ENCODE data around the gene EXOSC5. TPM values are rescaled to one million over a fixed set of nuclear protein-coding genes. Genes with fewer than 3 reads are reported as not detected.
A peak's percentile ranks its signal among the peaks of the same experiment; 100 is the strongest.

Gene EXOSC5
- total RNA-seq, 2 donors from 2014 or later = 30.3 to 30.7 TPM

DNA sequence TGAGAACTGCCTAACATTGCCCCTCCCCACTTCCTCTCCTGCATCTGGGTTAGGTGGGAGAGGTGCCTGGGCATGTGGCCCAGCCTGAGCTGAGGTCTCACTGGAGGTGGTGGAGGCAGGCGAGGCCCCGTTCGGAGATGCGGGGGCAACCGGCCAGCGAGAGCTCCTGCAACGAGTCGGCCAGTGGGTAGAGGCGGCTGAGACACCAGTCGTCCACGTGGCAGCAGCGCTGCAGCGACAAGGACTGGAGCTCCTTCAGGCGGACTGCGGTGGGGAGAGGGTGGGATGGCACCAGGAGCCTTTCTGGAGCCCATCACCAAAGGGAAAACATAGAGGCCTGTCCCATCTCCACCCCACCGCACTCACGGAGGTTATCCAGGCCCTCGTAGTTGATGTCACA lies 36.0 kb upstream of the EXOSC5 start:
- Mint-ChIP-seq H3K27me3 (ENCODE audit: low read depth) (no peaks in the 10 kb centered on the region), H3K4me1 (ENCODE audit: low read depth) (peaks cover 14% of the 10 kb centered on the region), H3K4me3 (no peak overlapping the region), H3K27ac (no peak overlapping the region), H3K36me3 (ENCODE audit: insufficient read depth in 2 of 2) (peaks cover 1 to 12% of the 10 kb centered on the region in 2 donors), H3K9me3 (no peaks in the 10 kb centered on the region)
- no peak for DNase-seq
- no peak for ATAC-seq (replicated peaks in 1 of 2)

DNA sequence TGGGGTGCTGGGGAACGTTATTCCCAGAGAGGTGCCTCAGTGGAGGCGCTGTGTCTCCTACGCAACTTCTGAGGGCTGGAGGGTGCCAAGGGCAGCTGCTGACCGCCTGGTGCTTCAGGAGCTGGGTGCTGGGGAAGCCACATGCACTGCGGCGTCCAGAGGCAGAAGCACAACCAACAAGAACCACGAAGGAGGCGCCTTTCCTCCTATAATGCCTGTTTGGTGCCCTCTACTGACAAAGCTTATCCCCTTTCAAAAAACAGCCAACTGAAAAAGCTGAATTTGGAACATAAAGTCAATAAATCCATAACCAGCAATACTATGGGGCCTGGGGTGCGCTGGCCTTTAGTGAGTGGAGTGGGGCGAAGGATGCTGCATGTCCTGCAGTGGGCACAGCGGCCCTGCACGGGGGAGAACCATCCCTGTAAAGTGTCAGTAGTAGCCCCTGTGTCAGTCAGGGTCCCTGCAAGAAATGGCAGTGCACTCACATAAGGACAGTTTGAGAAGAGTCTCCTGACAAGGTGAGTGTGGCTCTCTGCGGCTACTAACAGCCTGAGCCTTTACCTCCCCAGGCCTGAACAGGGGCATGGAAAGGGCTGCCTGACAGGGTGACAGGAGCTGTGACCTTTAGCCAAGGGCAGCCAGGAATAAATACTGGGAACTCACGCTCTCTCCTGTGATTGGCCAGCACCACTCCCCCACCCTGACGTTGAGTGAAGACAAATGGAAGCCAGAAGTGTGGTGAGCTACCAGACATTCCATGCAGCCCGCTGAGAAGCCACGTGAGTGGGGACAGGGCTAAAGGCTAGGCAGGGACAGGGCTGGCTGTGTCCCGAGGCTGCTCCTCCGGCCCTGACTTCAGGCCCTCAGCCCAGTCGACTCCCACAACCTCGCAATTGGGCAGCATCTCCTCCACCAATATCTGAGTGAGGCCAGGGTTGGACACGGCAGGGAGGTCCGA lies 34.5 kb upstream of the EXOSC5 start:
- Mint-ChIP-seq H3K9me3 (no peaks in the 10 kb centered on the region), H3K4me1 (ENCODE audit: low read depth) (peaks cover 23% of the 10 kb centered on the region), H3K27me3 (ENCODE audit: low read depth) (no peaks in the 10 kb centered on the region), H3K4me3 (no peak overlapping the region), H3K27ac (no peak overlapping the region), H3K36me3 (ENCODE audit: insufficient read depth in 2 of 2) (peaks cover 1 to 10% of the 10 kb centered on the region in 2 donors)
- ATAC-seq (replicated peaks in 1 of 2) (no peak), DNase-seq (no peak)

DNA sequence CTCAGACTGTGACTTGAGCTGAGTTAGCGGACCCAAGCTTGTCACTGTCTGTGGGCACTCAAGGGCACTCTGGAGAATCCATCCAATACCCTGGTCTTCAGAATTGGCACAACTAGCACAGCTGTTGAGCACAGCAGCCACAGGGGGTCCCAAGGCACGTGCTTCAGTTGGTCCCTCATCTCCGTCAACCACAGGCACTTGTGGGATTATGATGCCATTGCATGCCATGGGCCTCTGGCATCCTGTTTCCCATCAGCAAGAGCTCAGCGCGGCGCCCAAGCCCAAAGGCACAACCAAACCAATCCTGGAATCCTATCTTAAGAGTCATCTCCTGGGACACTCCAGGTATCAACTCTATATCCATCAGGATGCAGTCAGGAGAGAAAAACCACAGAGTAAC lies 33.8 kb upstream of the EXOSC5 start:
- no peaks in the 10 kb centered on the region for H3K9me3 Mint-ChIP-seq
- H3K4me1 Mint-ChIP-seq (ENCODE audit: low read depth) = peaks cover 24% of the 10 kb centered on the region
- ATAC-seq (replicated peaks in 1 of 2) (no peak), DNase-seq (no peak)
- no peak overlapping the region for H3K4me3 Mint-ChIP-seq
- H3K27ac Mint-ChIP-seq = no peak overlapping the region
- peaks cover 1 to 10% of the 10 kb centered on the region in 2 donors for H3K36me3 Mint-ChIP-seq (ENCODE audit: insufficient read depth in 2 of 2)
- H3K27me3 Mint-ChIP-seq (ENCODE audit: low read depth) = no peaks in the 10 kb centered on the region

DNA sequence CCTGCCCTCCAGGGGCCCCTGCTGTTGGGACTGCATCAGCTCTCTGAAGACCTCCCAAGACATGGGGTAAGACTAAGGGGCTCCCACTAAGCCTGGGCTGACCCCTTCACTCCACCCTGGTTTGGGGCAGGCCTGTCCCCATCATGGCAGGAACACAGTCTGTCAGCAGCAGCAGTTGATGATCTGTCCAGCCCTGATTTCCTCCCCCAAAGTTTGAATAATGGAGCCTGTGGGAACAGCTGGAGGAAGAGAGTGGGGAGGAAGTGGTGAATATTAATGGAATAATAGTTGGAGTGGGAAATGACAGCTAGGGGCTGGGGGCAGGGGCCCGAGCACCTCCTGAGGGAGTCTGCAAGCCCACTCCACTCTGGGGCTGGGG lies 31.3 kb upstream of the EXOSC5 start:
- ATAC-seq (replicated peaks in 1 of 2) = no peak
- Mint-ChIP-seq H3K27ac (peak overlapping the region; percentile 84), H3K36me3 (ENCODE audit: insufficient read depth in 2 of 2) (peaks cover 1 to 10% of the 10 kb centered on the region in 2 donors), H3K4me1 (ENCODE audit: low read depth) (peaks cover 24% of the 10 kb centered on the region), H3K4me3 (peak overlapping the region; percentile 74 to 95), H3K9me3 (no peaks in the 10 kb centered on the region), H3K27me3 (ENCODE audit: low read depth) (no peaks in the 10 kb centered on the region)
- no peak for DNase-seq

DNA sequence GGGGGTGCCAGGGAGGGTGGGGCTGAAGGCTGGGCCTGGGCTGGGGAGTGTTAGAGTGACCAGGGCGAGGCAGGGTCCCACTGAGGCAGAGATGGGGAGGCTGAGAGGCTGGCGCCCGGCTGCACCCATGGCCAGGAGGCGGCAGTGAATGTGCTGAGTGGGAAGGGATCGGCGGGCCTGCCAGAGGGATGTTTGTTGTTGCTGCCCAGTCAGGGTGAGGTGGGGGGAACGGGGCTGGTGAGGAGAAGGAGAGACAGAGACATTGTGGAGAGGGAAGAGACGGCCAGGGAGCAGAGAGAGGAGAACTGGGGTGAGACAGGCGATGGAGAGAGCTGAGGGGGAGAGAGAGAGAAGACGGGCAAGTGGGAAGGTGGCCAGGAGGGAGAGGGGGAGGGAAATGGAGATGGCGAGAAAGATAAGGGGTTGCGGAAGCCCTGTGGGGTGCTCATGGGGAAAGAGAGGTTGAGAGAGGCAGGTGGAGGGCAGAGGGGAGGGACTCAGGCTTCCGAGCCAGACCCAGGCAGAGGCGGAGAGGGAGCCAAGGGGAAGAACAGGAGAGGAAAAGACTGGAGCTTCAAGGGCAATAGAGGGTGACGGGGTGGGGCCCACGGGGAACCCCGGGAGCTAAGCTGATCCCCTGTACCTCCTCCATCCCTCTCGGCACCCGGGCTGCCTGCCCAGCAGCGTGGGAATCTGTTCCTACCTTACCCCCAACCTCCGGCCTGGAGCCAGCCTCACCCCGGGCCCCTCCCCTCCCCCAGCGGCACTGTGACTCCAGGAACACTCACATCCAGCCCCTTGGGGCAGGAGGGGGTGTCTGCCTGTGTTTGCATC lies 30.7 kb upstream of the EXOSC5 start:
- Mint-ChIP-seq H3K4me1 (ENCODE audit: low read depth) (peaks cover 24% of the 10 kb centered on the region), H3K27me3 (ENCODE audit: low read depth) (no peaks in the 10 kb centered on the region), H3K27ac (peak overlapping the region; percentile 92), H3K36me3 (ENCODE audit: insufficient read depth in 2 of 2) (peaks cover 1 to 10% of the 10 kb centered on the region in 2 donors), H3K9me3 (no peaks in the 10 kb centered on the region), H3K4me3 (peak overlapping the region; percentile 79 to 95)
- peak; percentile 53 to 60 for ATAC-seq (replicated peaks in 1 of 2)
- DNase-seq = peak; percentile 26 to 29

DNA sequence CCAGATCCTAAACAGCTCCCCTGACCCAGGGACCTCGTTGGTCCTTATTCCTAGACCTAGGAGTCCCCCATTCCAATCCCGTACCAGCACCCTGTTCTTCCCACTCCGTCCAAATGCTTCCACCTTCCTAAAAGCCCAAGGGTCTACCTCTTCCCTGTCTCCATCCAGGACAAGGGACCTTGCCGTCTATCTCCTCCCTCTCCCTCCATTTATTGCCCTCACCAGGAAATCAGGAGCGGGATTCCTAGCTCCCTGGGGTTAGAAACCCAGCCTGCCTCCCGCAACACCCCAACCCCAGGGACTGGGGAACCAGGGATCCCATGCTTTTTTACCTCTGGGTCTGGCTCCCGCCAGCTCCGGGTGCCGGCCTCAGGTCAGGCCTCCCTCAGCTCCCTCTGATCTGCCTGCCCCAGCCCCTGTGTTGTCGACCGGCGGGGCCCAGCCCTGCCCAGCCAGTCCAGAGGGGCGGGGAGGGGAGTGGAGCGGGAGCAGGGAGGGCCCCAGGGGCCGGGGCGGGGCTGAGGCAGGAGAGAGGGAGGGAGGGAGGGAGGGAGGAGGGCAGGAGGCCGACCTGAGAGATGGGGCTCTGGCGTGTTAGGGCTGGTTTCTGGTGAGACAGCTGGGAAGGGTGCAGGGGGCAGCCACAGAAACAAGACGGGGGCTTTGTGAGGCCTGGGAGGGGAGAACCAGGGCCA lies 29.9 kb upstream of the EXOSC5 start, which contains the start of gene B3GNT8:
TSS of gene B3GNT8 (minus strand) at position 423 of the 695 bp plus-strand sequence. CDS start 596 bp downstream, outside the sequence.
- Mint-ChIP-seq H3K9me3 (no peaks in the 10 kb centered on the region), H3K4me1 (ENCODE audit: low read depth) (peaks cover 24% of the 10 kb centered on the region), H3K36me3 (ENCODE audit: insufficient read depth in 2 of 2) (peaks cover 0 to 10% of the 10 kb centered on the region in 2 donors), H3K27me3 (ENCODE audit: low read depth) (no peaks in the 10 kb centered on the region), H3K4me3 (peak within 1 kb of the TSS; percentile 79 to 95), H3K27ac (peak within 1 kb of the TSS; percentile 92)
- DNase-seq (peak; percentile 44 to 50), ATAC-seq (replicated peaks in 1 of 2) (peak; percentile 70)

DNA sequence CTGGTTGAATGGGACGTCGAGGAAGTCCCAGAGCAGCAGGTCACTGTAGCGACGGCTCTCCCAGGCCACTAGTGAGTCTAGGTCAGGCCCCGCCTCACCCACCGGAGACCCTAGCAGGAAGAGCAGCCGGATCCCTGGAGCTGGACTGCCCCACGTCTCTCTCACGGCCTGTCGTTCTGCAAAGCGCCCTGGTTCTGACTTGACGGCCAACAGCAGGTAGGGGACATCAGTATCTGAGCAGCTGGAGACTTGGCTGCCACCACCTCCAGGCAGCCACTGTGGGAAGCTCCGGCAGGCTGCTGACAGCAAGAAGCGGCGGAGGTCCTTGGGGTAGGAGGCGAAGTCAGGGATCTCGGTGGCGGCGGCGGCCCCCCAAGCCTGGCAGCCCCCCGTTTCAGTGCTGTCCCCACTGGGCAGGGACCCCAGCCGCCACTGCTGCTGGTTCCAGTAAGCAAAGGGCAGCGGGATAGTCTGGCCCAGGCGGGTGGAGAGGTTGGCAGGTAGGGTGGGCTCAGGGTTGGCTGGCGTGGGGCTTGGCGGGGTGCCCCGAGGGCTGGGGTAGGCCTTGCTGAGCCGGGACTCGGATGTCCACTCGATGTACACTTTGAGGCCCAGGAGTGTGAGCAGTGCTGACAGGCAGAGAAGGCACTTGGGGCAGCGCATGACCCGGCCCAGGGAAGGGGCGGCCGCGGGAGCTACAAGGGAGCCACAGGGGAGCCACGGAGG lies 29.1 kb upstream of the EXOSC5 start:
- Mint-ChIP-seq H3K9me3 (no peaks in the 10 kb centered on the region), H3K4me1 (ENCODE audit: low read depth) (peaks cover 24% of the 10 kb centered on the region), H3K27me3 (ENCODE audit: low read depth) (no peaks in the 10 kb centered on the region), H3K27ac (no peak overlapping the region), H3K36me3 (ENCODE audit: insufficient read depth in 2 of 2) (peaks cover 0 to 4% of the 10 kb centered on the region in 2 donors), H3K4me3 (peak overlapping the region in 1 of 2 donors; percentile 24)
- ATAC-seq (replicated peaks in 1 of 2) (no peak), DNase-seq (no peak)

DNA sequence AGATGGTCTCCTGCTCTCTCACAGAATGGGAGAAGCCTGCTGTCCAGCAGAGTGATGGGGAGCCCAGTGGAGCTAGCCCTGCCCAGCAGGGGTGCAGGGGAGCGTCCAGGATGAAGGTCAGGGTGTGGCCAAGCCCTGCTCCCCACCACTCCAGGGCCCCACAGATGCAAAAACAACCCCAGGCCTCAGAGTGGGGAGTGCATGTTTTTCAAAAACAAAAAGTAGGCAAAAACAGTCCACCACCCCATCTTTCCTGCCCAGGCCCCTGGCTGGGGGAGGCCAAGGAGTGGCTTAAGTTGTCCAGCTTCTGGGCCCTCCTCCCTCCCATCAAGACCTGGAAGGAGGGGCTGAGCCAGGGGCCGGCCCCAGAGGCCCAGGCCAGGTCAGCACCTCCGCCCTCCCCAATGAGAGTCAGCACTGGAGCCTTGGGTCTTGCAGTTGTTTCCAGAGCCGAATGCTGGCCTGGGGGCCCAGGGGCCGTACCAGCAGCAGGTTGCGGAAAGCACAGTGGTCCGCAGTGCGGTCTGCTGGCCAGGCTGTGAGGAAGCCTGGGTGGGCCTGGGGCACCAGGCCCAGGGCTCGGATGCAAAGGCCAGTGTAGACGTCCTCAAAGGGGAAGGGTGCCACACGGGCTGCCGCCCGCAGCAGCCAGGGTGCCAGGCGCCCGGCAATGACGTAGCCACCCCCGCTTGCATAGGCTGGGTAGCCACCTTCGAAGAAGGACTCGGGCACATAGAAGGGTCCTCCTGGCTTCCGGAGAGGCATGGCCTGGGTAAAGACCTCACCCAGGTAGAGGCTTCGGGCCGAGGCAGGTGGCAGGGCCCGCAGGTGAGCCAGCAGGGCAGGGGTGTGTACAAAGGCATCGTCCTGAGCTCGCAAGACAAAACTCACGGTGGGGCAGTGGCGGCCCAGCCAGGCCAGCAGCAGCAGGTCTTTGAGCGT lies 28.3 kb upstream of the EXOSC5 start:
- Mint-ChIP-seq H3K27me3 (ENCODE audit: low read depth) (no peaks in the 10 kb centered on the region), H3K4me1 (ENCODE audit: low read depth) (peaks cover 24% of the 10 kb centered on the region), H3K36me3 (ENCODE audit: insufficient read depth in 2 of 2) (peaks cover 0 to 2% of the 10 kb centered on the region in 2 donors), H3K27ac (no peak overlapping the region), H3K4me3 (no peak overlapping the region), H3K9me3 (no peaks in the 10 kb centered on the region)
- DNase-seq = no peak
- ATAC-seq (replicated peaks in 1 of 2) = no peak

DNA sequence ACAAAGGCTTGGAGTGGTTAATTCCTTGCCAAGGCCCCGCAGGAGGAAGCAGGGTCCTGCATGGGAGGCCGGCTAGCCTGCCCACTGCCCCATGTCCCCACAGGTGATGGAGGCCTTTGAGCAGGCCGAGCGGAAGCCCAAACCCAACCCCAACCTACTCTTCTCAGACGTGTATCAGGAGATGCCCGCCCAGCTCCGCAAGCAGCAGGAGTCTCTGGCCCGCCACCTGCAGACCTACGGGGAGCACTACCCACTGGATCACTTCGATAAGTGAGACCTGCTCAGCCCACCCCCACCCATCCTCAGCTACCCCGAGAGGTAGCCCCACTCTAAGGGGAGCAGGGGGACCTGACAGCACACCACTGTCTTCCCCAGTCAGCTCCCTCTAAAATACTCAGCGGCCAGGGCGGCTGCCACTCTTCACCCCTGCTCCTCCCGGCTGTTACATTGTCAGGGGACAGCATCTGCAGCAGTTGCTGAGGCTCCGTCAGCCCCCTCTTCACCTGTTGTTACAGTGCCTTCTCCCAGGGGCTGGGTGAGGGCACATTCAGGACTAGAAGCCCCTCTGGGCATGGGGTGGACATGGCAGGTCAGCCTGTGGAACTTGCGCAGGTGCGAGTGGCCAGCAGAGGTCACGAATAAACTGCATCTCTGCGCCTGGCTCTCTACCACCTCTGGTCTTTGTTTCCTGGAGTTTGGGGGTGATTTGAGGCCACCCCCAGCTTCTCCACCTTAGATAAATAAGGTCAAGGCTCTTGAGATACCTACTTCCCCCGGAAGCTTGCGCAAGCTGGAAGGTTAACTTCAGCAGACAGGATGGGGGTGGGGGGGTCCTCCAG lies 27.4 kb upstream of the EXOSC5 start:
- H3K4me1 Mint-ChIP-seq (ENCODE audit: low read depth) = peaks cover 24% of the 10 kb centered on the region
- ATAC-seq (replicated peaks in 1 of 2) = no peak
- H3K9me3 Mint-ChIP-seq = no peaks in the 10 kb centered on the region
- no peak overlapping the region for H3K4me3 Mint-ChIP-seq
- no peak for DNase-seq
- H3K27ac Mint-ChIP-seq = no peak overlapping the region
- peaks cover 0 to 2% of the 10 kb centered on the region in 2 donors for H3K36me3 Mint-ChIP-seq (ENCODE audit: insufficient read depth in 2 of 2)
- no peaks in the 10 kb centered on the region for H3K27me3 Mint-ChIP-seq (ENCODE audit: low read depth)

DNA sequence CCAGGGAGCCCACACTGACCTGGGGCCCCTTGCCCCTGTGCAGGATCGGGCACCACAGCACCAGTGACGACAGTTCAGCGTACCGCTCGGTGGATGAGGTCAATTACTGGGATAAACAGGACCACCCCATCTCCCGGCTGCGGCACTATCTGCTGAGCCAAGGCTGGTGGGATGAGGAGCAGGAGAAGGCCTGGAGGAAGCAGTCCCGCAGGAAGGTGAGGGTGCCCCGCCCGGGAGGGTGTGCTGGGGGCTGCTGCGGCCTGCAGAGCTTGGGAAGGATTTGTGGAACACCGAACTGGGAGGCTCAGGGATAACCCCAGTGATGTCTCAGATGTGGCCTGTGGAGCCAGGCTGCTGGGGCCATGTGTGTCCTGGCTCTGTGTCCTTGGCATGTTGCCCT lies 25.8 kb upstream of the EXOSC5 start:
- ATAC-seq (replicated peaks in 1 of 2) (no peak), DNase-seq (no peak)
- Mint-ChIP-seq H3K9me3 (no peaks in the 10 kb centered on the region), H3K4me1 (ENCODE audit: low read depth) (peaks cover 13% of the 10 kb centered on the region), H3K27ac (no peak overlapping the region), H3K36me3 (ENCODE audit: insufficient read depth in 2 of 2) (peaks cover 0 to 2% of the 10 kb centered on the region in 2 donors), H3K27me3 (ENCODE audit: low read depth) (no peaks in the 10 kb centered on the region), H3K4me3 (no peak overlapping the region)

DNA sequence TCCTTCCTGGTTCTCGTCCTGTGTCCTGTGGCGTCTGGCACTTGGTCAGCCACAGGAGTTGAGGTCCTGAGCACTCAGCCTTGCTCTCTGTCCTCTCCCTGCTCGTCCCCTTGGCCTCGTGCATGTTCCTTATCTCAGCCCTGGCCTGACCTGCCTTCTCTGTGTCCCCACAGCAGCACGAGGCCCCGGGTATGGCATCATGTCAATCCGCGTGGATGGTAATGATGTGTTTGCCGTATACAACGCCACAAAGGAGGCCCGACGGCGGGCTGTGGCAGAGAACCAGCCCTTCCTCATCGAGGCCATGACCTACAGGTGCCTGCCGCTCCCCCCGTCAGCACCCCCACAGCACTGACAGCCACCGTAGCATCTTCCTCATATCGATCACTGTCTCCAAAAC lies 25.3 kb upstream of the EXOSC5 start:
- Mint-ChIP-seq H3K9me3 (no peaks in the 10 kb centered on the region), H3K36me3 (ENCODE audit: insufficient read depth in 2 of 2) (peaks cover 0 to 2% of the 10 kb centered on the region in 2 donors), H3K27ac (no peak overlapping the region), H3K4me3 (no peak overlapping the region), H3K27me3 (ENCODE audit: low read depth) (no peaks in the 10 kb centered on the region), H3K4me1 (ENCODE audit: low read depth) (peaks cover 8% of the 10 kb centered on the region)
- ATAC-seq (replicated peaks in 1 of 2) (no peak), DNase-seq (no peak)
